Measurements from ENCODE around the gene UGGT1.
A peak's percentile ranks its signal among the peaks of the same experiment; 100 is the strongest.

UGGT1 gene

DNA sequence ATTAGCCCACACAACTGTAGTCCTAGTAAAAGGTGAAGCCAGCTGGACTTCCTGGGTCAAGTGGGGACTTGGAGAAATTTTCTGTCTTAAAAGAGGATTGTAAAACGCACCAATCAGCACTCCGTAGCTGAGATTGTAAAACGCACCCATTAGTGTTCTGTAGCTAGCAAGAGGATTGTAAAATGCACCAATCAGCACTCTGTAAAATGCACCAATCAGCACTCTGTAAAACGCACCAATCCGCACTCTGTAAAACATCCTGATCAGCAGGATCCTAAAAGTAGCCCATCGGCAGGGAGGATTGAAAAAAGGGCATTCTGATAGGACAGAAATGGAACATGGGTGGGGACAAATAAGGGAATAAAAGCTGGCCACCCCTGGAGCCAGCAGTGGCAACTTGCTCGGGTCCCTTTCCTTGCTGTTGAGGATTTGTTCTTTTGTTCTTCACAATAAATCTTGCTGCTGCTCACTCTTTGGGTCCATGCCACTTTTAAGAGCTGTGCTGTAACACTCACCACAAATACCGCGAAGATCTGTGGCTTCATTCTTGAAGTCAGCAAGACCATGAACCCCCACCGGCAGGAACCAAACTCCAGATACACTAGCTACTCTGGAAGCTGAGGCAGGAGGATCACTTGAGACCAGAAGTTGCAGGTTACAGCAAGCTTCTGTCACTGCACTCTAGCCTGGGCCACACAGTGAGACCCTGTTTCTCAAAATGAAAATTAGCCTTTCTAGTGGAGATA is 125.1 kb downstream of the UGGT1 start:
- DNase-seq (ENCODE audit: low read depth, low spot score) = no peak

DNA sequence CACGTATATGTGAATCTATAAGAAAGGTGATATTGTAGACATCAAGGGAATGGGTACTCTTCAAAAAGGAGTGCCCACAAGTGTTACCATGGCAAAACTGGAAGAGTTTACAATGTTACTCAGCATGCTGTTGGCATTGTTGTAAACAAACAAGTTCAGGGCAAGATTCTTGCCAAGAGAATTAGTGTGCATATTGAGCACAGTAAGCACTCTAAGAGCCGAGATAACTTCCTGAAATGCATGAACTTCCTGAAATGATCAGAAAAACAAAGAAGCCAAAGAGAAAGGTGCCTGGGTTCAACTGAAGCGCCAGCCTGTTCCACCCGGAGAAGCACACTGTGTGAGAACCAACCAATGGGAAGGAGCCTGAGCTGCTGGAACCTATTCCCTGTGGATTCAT is 126.7 kb downstream of the UGGT1 start:
- DNase-seq (ENCODE audit: low read depth, low spot score) = no peak

DNA sequence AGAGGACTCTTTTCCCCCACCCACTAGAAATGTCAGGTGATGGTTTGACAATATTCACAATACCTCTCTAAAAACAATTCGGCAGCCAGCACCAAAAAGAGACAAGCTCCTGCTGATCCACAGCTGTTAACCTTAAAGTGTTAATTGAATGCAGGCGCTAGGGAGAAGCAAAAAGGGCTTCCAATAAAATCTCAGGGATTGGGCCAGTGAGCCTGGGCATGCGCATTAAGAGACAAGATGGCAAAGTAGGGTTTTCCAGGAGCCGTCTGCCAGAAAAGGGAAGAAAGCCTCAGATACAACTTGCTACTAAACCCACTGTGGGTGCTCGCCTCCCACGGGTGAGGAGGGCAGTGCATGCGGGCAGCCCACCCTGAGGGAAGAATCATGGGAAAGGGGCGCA is 128.9 kb downstream of the UGGT1 start:
- no peak for DNase-seq (ENCODE audit: low read depth, low spot score)

DNA sequence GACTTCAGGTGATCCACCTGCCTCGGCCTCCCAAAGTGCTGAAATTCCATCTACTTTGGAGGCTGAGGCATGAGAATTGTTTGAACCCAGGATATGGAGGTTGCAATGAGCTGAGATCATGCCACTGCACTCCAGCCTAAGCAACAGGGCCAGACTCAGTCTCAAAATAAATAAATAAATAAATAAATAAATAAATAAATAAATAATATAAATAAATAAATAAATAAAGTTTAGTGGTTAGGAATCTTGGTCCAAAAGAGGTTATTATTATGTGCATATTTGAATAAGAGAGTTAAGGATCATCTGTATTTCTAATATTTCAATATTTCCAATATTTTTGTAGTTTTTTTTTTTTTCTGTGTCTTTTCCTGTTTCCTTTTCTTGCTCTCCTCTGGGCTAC is 136.9 kb downstream of the UGGT1 start:
- no peak for DNase-seq (ENCODE audit: low read depth, low spot score)

DNA sequence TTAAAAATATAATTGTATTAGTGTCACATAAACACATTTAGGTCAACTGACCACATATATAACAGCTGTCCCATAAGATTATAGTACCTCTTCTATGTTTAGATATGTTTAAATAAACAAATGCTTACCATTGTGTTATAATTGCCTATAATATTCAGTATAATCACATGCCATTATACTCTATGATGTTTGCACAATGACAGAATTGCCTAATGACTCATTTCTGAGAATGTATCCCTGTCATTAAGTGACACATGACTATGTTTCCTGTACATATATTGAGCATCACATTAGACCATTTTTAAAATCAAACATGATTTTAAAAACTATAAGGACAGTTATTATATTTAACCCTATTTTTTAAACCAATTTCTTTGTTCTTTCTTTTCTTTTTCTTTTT is 137.9 kb downstream of the UGGT1 start:
- DNase-seq (ENCODE audit: low read depth, low spot score) = no peak

DNA sequence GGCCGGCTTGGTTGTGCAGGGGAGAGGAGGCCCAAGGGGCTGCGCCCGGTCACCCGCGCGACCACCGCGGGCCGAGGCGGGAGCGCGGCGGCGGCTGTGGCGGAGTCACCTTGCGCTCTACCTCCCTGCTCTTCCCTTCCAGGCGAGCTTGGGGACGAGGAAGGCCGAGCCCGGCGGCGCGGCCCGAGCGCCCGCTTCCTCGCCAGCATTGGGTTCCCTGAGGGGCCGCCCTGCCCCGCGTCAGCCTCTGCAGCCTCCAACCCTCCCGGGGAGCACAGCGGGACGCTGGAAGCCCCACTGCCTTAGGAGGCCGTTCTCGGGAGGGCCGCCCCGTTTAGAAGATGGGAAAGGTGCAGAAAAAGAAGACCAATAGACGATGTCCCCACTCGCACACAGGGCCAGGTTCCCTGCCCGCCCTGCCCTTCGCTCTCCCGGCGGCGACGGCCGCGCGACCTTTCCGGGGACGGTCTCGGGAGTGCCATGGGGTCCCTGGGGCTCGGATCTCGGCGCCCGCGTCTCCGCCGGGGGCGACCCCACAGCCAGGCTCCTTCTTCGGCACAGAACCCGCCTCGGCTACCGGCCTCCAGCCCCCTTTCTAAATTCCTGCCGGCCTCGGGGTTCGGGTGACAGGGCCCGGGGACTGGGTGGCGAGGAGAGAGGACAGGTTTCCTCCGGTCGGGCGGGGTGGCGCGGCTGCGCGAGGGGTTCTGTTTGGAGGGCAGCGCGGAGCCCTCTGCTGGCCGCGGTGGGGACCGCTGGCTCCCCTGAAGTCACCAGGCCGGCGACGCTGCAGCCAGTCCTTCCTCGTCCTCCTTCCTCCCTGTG is 142.2 kb downstream of the UGGT1 start:
- peak; percentile 25 for DNase-seq (ENCODE audit: low read depth, low spot score)

DNA sequence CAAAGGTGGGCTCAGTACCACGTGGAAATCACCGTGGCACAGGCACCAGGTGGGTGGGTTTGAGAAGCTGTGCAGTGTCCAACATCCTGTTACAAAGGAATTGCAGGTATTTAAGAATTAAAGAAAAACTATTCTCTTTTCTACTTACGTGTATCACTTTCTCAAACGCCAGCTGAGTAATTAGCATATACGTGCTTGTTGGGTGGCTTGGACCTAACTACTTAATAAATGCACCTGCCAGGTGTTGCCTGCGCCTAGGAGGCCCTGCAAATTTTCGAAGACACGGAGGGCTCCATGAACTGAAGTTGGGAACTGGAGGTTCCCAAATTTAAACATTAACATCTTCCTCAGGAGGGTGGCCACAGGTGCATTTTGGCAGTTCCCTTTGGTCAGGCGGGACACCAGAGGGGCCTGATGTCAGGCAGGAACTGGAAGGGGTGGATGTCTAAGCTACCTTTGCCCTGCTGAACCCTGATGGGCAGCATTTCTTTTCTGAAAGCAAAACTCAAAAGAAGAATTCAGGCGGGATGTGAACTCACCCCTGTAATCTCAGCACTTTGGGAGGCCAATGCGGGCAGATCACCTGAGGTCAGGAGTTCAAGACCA is 142.9 kb downstream of the UGGT1 start:
- no peak for DNase-seq (ENCODE audit: low read depth, low spot score)

DNA sequence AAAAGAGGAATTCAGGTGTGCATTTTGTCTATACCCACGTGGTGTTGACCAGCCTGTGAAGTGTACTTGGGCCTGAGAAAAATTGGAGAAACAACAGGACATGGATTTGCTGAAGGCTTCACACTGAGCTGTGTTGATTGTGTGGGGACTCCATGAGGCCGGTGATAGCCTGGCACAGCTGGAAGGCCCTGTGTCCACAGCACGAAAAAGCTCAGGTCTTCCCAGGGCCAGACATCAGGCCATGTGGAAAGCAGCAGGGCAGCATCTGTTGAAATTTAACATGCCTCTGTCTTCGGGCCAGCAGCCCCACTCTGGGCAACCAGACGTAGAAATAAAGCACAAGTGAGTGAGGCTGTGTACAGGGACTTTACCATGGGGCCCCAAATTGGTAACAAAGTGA is 143.6 kb downstream of the UGGT1 start:
- no peak for DNase-seq (ENCODE audit: low read depth, low spot score)

DNA sequence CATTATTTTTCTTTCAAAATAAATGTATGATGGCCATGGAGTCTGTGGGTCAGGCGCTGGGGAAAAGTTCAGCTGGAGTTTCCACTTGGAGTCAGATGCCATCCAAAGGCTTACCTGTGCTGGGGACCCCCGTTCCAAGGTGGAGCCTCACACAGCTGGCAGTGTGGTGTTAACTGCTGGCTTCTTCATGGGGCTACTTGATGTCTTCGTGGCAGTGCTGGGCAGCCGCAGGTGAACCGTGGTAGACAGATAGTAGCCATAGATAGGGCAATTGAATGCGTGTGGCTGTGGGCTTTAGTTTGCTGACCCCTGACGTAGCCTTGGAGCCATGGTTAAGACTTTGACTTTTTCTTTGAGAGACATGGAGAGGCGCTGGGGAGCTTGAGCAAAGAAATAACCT is 144.6 kb downstream of the UGGT1 start:
- no peak for DNase-seq (ENCODE audit: low read depth, low spot score)

DNA sequence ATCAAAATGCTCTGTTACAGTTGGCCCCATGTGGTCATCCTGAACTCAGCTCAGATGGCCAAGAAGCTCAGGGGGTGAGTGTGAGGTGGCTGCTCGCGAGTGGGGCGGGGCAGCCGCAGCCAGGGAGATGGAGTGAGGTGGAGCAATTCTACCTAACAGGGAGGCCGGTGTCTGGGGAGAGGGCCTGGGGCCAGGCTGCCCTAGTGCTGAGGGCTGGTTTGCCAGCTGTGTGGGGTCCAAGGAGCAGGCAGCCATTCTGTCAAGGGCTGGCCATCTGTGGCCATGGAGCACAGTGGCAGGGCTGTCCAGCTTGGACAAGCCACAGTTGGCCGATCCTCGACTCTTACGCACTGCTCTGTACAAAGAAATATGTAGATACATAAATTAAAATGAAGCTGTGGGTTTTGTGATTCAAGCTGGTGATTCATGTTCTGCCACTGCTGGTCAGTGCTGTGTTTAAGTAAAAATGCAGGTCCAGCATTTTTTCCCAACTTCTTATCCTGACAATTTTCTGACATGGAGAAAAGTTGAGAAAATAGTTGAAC is 145.6 kb downstream of the UGGT1 start:
- DNase-seq (ENCODE audit: low read depth, low spot score) = no peak

DNA sequence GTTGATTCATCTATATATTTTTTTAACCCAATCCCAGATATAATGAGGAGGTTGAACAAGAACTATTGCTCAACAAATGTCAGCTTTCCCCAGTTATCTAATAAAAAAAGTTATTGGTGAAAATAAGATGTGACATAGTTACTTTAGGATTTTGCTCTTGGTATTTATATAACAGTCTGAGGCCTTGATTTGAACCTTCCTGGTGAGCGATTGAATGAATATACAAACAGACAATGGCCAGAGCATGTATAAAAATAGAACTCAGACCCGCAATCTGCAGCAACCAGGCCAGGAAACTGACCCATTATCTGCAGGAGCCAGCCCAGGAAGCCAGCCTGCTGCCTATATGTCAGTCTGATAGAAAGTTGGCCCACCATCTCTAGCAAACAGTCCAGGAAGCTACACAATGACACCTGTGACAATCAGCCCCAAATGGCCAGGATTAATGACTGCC is 146.1 kb downstream of the UGGT1 start:
- DNase-seq (ENCODE audit: low read depth, low spot score) = no peak

DNA sequence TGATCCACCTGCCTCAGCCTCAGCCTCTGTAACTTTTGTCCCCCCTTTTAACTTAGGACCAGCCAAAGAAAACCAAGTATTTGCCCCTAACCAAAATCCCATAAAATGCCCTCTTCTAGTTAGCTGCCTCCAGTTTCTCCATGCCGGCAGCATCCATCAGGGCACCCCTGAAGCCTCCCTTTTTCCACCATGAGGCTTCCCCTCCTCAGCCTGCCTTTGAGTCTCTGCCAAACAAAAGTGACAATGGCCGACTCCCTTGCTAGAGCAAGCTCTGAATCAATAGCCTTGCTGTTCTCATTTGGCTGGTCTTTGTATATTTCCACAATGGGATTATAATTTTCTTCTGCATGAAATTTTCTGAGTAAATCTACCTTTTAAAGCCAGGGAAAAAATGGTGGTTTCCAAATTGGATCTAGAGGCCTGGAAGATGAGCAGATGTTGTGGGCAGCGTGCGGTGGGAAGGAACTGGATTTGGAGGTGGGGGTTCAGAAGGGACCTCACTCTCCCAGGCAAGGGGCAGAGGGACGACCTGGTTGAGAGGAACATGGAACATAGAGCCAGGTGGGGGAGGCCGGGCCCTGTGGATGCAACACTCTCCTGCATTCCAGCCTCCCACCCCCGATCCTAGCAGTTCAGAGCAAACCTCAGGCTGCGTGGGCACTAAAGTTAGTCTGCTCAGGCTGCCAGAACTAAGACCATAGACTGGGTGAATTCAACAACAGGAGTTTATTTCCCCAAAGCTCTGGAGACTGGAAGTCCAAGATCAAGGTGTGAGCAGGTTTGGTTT is 147.1 kb downstream of the UGGT1 start:
- no peak for DNase-seq (ENCODE audit: low read depth, low spot score)

DNA sequence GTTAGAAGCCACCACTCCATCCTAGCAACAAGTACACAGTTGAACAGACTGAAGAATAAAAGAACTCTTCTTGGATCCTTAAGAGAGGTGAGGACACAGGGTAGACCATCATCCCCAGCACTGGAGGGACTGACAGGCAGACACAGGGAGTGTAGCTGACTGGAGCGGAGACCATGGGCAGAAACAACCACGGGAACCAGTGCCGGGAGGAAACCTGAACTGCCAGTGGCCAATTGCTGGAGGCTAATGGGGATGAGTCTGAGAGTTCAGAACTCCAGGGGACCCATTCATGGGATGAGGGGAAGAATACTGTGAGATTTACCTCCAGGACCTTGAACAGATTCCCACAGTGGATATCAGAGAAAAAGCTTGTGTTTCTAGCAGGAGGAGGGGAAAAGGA is 150.9 kb downstream of the UGGT1 start:
- no peak for DNase-seq (ENCODE audit: low read depth, low spot score)
